Measurements from ENCODE around the gene STEAP3.

STEAP3 gene

DNA sequence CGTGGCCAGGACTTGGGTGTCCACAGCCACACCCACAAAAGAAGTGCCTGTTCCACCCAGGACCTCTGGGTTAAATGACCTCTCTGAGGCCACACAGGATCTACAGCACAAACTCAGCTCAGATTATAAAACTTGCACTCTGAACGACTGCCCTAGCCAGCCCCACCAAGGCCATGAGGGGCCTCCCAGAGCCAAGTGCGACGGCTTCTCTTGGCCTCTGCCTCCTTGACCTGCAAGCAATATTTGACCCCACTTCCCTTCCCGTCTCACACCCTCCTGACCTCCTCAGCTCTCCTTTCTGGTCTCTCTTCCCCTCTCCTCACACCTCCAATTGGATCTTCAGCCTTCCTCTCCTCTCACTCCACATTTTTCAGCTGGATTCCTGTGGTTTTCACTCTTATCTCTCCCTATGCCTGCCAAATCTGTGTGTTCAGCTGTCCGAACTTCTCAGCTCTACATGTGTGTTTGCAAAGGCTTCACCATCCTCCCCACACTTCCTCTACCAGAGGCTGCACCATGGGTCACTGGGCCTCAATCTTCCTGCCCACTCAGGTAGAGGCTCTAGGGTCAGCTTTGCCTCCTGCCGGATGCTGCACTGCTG, 25.3 kb upstream of the STEAP3 start:
- no peak for DNase-seq

- DNase-seq, result no peak
These were observed 21.8 kb upstream of the STEAP3 start for GRCh38 chr2:119201815-119202214.

- no peak for DNase-seq
These were observed 20.9 kb upstream of the STEAP3 start for GRCh38 chr2:119202610-119203310.

DNA sequence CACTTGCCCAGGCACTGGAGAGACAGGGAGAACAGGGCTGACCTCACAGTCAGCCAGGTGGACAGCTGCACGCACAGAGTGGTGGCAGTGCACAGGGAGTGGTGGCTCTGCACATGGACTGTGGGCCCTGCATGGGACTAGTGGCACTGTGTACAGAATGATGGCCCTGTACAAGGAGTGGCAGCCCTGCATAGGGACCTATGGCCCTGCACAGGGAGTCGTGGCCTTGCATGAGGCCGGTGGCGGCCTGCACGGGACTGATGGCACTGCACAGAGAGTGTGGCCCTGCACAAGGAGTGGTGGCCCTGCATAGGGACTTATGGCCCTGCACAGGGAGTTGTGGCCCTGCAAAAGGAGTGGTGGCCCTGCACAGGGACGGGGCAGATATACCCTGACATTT, 19.1 kb upstream of the STEAP3 start:
- no peak for DNase-seq

DNA sequence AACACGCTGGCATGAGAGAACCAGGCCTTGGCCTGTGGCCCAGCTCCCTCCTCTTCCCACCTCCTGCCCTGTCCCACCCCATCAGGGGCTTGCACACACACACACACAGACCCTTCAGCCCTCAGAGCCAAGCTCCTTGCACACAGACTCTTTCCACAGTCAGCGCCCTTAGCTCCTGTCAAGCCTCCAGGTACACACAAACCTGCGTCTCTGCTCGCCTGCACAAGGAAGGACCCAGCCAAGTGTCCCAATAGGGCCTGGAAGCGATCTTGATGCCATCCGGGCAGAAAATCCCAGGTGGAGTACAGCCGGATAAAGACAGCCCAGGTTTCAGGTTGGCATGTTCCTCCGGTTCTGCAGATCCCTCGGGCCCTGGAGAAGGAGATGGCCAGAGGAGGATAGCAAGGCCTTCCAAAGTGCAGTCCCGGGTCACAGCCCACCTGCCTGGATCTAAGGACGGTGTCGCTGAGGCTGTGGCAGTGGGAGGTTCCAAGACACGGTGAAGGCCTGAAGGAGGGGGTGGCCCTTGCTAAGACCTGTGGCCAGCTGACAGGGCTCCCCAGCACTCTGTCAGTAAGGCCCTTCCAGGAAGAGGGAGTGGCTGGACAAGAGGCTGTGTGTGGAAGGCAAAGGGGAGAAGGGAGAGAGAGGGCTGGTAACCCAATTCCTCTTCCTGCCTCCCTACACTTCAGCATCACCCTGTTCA, 18.5 kb upstream of the STEAP3 start:
- no peak for DNase-seq

DNA sequence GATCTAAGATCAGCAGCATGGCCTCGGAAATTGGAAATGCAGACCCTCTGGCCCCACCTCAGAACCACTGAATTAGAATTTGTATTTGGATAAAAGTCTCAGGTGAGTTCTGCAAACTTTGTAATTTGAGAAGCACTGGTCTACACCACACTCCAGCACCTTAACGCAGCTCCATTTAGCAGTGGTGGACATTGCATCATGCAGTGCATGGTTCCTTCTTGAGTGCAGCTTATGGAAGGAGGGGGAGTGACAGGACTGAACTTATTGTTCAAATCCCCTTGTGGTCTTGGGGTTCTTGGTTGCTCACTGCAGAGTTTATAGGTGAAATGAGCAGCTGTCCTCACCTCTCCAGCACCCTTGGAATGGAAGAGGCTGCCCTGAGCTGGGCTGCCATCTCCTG, 17.4 kb upstream of the STEAP3 start:
- DNase-seq, result no peak

- DNase-seq, result no peak
These were observed 16.2 kb upstream of the STEAP3 start for GRCh38 chr2:119207447-119207846.

- no peak for DNase-seq
These were observed 14.8 kb upstream of the STEAP3 start for GRCh38 chr2:119208791-119209203.

- DNase-seq, result no peak
These were observed 11.4 kb upstream of the STEAP3 start for GRCh38 chr2:119212139-119212800.

- no peak for DNase-seq
These were observed 9.1 kb upstream of the STEAP3 start for GRCh38 chr2:119214453-119215037.

DNA sequence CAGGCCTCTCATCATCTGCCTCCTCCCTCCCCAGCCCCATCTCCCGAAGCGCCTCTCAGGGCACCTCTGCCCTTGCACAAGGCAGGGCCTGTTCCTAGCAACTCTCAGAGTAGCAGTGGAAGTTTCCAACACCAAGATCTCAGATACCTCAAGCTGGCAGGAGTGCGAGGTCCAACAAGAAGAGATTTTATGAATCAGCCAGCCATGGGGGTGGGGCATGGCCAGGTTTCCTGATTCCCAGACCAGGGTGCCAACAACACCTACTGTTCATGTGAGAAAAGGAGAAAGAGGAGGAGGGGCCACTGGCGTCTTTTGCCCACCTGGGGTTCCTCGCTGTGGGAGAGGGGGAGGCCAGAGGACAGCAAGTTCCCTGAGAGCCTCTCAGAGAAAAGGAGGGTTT, 6.6 kb upstream of the STEAP3 start:
- no peak for DNase-seq

DNA sequence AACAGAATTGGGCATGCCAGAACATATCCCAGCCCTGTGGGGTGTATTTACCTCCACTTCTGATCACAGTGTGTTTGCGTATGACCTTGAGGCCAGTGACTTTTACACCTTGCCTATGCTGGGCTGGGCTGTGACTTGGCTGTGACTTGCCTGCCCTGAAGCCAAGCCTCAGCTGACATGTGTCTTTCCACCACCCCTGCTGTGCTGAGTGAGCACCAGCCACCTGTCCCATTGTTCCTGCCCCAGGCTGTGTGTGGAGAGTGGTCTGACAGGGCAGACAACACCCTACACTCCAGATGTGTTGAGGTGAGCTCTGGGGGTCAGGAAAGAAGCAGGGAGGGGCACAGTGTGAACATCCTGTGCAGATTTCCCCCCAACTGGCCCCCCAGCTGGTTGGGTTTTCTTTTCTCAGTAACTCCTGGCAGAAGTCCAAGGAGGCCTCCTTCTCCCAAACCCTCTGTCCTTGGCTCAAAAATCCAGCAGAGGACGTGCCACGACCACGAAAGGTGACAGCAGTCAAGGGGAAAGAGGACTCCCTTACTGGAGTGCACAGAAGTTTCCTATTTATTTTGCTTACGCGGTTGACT, 5.1 kb upstream of the STEAP3 start:
- no peak for DNase-seq

DNA sequence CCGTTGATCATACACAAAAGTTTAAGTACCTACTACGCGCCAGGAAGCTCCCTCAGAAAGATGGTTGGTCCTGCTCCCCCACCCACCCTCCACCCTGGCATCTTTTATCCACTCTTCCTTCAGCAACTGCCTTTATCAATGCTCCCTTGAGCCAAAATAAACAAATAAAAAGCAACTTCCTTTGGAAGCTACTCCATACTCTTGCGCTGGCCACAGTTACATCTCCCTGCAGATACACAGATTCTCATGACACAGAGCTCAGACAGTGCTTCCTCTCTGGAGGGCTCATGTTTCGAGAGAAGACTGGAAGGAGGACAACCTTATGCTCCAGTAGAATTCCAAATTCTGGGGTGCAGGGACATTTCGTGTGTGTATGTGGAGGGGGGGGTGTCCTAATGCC, 3.8 kb upstream of the STEAP3 start:
- no peak for DNase-seq

DNA sequence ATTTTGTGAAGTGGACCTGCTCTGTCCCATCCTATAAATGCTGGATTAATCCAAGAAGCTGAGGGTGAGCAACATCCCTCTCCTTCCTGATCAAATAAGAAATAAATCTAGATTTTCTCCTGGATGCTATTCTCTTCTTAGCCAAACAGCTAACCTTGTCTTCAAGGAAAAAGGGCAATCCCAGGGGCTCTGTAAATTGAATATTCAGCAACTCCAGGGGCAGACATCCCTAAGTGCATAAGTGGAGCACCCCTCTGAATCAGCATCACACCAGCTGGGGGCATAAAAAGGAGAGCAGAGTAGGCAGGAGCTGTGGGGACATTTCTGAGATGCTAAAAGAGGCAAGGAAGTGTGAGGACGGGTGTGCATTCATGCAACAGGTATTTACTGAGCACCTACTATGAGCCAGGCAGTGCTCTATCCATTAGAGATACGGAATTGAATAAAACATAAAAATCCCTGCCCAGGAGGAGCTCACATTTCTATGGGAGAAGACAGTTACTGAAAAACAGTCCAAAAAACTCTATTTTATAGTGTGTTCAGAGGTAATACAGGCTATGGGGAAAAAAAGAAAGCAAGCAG, 2.8 kb upstream of the STEAP3 start:
- DNase-seq, result no peak

DNA sequence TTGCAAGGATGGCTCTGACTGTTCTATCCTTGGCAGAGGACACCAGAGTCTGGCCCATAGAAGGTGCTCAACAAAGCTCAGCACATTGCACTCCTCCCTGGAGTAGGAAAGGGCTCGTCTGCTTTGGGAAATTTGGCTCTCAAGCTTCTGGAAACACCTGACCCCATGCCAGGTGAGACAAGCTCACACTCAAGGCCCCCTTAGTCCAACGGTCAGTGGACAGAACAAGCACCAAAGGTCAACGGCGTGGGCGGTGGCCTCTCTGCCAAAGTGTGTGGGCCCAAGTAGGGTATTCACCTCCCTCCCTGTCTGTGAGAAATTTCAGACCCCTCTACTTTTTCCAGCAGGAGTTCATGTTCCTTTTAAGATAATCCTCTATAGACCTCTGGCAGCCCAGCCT, 2.0 kb upstream of the STEAP3 start:
- no peak for DNase-seq

- DNase-seq, result no peak
These were observed 1.4 kb upstream of the STEAP3 start for GRCh38 chr2:119222213-119222612.

GRCh38 chr2:119222863-119223520, 642 bp upstream of the STEAP3 start:
- no peak for DNase-seq

- no peak for DNase-seq
These were observed 914 bp downstream of the STEAP3 start for GRCh38 chr2:119224391-119225104.

DNA sequence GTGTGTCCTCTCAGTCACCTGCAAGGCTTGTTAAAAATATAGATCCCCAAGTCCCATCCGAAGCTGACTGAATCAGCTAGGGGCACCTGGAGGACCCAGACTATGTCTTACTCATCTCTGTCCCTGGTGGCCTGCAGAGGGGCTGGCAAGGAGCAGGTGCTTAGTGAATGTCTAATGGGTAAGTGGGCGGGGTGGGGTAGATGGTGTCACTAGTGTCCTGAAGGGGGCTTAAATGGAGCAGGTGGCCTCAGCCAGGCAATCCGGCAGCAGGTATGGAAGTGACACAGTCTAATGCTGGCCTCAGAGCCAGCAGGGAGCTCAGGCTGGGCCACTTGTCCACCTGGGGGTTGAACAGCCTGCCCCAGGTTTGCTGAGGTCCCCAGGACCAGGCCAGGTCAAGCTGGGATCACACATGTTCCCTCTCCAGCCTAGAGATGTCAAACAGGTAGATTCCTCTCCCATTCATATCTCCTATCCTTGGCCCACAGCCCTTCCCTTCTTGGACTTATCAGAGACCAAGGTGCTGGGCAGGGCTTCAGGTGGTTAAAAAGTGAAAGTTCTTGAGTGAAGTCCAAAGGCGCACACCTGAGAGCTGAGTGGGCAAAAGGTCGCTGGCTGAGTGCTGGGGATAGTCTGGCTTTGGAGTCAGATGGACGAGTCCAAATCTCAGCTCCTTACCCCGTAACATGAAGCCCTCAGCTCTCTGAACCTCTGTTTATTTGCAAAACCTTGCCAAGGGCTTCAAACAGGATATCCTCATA, 1.7 kb downstream of the STEAP3 start:
- no peak for DNase-seq

DNA sequence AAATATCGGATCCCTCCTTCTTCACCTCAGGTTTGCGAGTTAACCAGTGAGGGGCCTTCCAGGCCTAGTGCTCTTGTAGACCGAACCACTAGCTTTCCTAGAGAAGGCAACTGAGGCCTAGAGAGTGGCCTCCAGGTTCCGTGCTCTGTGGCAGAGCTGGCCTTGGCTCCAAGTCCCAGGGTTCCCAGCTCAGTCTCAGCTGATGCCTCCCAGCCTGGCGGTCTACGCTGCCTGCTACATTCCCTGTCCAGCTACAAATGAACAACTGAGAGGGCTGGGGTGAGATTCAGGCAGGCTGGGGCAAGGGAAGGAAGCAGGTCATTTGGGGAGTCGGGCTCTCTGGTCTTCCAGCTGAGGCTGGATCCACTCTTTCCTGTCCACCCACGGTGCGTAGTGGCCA, 2.3 kb downstream of the STEAP3 start:
- no peak for DNase-seq

DNA sequence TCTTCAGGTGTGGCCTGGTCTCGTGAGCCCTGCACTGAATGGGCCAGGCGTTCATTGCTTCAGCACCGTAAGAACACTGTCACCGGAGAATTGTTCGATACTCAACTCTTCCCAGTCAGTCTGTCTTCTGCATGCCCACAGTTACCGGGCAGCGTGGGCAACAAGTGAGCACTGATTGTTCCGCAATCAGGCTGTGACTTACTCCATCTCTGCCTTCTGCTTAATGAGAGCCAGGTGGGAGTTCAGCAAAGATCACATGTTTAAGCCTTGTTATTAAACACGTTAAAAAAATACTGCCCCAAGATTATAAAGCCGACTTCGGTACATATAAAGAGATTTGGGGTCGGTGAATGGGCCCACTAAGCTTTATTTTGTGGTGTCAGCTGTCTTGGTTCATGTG, 3.7 kb downstream of the STEAP3 start:
- no peak for DNase-seq

All from stimulated activated CD4-positive, alpha-beta T cell treated with anti-CD3 and anti-CD28 coated beads, Interleukin-15, amount 100 ng/mL, for 24 hours (primary cell).